CD4-positive, alpha-beta T cell treated with Interleukin-17A for 4 hours (primary cell): ENCODE data around the gene SELENOO.

ENCODE experiments used
- DNase-seq: peaks from one replicate; pipeline ENCODE4 v3.0.0-alpha.2; 2020; ENCODE audit warnings: mixed read lengths

The SELENOO gene

DNA sequence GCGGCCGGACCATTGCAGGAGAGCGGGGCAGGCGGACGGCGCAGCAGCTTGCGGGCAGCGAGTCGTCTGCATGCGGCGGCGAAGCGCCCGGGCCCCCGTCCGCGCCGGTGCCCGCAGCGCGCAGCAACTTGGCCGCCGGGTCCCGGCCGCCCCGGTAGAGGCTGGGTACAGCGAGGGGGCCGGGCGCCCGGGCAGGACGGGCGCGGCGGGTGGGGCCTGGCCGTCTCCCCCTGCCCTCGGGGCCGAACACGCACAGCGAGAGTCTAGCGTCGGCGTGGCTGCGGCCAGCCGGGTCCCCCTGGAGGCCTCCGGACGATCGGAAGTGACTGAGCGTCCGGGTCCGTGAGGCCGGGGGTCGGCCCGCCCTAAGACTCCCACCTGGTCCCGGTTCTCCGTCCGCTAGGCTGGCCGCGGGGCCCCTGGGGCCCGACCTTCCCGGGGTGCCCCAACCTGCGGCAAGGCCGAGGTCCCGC is 15.9 kb upstream of the SELENOO start:
- no peak for DNase-seq

DNA sequence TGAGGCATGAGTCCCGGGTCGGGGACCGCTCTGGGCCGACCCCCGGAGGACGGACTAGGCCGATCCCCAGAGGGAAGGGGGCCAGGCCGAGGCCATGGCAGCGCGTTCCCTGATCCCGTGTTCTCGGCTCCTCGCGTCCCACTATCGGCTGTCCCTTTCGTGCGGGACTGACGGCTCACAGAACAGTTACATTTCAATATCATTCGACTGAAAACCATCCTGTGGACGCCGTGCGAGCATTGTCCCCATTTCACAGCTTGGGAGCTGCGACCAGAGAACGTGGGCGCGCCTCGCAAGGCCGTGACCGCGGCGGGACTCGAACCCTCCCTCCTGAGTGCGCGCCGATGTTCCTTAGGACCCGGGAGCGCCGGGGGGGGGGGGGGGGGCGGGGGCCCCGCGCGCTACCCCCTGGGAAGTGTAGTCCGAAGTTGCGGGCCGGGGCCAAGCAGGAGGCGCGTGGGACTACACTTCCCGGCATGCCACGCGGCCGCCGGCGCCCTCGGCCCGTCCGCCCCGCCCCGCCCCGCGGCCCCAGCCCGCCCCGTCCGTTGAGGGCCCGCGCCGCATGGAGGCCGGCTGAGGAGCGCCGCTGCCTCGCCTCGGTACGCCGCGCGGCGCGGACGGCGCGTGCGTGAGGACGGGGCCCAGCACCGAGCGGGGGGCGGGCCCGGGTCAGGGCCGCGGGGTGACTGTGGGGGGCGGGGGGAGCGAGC is 15.3 kb upstream of the SELENOO start, which contains the start of gene TRABD:
Gene TRABD, plus strand, starts transcription at position 539 of the 713 bp plus-strand sequence. CDS start 7,148 bp downstream, outside the sequence.
- peak; percentile 95 for DNase-seq

DNA sequence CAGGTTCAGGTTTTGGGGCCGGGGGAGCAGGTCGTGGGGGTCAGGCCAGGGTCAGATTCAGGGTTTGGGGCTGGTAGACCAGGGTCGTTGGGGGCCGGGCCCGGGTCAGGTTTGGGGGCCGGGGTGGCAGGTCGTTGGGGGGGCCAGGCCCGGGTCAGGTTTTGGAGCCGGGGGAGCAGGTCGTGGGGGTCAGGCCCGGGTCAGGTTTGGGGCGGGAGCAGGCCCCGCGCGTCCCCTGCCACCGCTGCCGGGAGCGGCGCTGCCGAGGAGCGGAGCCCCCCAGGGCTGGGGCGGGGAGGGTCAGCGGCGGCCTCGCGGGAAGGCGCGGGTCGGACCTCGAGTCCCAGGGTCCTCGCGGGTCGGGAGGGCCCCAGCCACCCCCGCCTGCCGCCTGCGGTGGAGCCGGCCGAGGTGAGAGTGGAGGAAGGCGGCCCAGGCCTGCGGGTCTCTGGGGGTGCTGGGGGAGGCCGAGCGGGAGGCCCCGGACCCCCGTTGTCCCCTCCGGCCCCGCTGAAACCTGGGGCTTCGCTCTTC is 14.6 kb upstream of the SELENOO start:
- DNase-seq = peak; percentile 23

DNA sequence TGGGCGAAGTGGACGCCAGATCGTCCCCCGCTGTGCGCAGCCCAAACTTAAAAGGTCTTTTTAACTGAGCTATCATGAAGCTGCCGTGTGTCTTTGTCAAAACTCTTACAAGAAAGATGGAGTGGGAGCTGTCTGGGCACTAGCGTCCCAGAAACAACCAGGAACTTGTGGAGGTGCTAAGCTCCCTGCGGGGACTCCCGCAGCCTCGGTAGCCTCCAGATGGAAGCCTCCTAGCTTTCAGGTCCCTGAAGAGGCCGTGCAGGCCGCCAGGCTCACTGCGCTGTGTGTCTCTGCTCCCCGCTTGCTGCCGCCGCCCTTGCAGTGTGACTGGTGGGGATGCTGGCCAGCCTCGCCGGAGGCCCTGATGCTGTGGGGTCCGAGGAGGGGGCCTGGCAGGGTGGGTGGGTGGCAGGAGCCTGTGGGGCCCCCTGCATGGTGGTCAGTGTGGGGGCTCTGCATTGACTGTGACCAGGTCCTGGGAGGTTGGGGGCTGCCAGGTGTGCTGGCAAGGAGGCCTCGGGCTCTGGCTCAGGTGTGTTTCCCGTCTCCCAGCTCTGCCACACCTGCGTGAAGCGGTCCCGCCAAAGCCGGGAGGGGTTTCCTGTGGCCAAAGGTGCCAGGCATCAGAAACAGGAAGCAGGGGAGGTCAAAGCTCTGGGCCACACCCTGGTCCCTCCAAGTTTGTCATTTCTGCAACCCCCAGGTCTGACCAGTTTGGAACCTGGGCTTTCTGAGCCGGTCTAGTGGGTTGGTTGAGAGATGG is 13.9 kb upstream of the SELENOO start:
- peak; percentile 30 for DNase-seq

DNA sequence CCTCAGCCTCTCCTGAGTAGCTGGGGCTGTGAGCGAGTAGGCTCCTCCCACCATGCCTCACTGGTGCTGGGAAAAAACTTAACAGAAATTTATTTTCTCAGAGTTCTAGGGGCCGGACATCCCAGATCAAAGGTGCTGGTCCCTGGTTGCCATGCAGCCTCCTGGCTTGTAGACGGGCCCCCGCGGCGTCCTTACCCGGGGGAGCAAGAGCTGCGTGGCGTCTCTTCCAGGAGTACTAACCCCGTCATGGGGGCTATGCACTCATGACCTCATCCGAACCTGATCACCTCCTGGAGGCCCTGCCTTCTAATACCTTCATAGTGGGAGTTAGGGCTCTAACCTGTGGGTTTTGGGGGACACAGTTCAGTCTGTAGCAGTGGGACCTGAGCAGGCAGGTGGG is 12.5 kb upstream of the SELENOO start:
- DNase-seq = no peak

DNA sequence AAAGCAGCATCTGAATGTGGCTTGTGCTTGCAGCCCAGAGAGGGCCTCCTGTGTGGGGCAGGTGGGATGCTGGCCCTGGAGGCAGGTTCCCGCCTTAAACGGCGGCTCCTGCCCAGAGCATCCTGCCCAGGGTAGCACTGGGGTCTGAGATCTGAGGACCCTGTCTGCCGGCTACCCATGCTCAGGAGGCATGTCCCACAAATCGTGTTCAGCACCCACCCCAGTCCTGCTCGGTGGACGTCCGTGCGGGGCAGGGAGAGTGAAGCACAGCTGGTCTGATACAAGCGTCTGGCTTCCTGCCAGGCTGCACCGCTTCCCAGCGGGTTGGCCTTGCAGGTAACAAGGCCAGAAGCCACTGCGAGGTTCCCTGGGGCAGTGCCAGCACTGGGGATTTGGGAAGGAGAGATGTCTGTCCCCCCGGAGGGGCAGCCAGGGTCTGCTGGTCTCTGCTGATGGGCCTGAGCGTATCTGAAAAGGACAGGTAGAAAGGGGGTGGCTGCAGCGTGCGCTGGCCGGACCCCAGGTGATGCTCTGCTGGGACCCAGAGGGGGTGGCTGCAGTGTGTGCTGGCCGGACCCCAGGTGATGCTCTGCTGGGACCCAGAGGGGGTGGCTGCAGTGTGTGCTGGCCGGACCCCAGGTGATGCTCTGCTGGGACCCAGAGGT is 11.5 kb upstream of the SELENOO start:
- DNase-seq = peak; percentile 39

DNA sequence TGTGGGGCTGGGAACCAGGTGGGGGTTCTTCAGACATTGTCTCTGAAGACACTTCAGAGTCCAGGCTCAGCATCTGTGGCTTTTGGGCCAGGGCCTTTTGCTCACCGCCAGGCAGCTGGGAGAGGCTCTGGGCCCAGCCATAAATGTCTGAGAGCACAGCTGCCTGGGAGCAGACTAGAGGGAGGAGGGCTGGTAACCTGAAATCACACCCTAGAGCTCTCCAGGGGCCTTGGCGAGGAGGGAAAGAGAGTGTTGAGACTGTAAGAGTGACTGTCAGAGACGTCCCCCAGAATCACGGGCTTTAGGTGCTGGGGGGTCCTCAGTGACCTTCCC is 11.0 kb upstream of the SELENOO start:
- no peak for DNase-seq

DNA sequence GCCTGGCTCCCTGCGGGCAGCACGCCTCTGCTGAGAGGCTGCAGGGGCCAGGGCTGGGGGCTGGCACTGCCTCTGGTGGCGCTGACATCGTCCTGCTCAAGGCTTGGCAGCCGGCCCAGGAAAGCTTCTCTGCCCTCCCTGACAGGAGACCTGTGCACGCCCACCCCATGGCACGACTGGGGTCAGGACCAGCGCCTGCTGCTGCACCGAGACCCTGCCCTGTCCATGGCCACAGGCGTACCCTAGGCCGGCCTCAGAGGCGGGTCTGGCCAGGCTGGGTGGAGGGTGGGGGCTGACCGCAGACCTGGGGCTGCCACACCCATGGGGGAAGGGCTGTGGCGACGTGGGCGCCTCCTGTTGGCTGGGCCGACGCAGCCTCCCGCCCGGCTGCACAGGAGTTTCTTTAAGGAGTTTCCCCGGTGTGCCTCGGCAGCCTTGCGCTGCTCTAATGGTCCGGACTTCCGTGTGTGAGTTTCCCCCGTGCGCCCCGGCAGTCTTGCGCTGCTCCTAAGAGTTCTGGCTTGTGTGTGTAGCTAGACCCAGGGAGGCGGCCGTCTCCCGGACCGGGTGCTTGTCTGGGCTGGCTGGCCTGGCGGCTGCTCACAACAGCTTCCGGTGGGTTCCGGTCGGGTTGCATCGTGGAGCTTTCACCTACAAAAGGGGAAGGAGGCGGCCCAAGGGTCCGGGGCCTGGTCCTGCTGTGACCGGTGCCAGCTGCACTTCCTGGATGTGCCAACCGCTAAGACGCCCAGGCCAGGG is 10.4 kb upstream of the SELENOO start:
- peak; percentile 87 for DNase-seq

DNA sequence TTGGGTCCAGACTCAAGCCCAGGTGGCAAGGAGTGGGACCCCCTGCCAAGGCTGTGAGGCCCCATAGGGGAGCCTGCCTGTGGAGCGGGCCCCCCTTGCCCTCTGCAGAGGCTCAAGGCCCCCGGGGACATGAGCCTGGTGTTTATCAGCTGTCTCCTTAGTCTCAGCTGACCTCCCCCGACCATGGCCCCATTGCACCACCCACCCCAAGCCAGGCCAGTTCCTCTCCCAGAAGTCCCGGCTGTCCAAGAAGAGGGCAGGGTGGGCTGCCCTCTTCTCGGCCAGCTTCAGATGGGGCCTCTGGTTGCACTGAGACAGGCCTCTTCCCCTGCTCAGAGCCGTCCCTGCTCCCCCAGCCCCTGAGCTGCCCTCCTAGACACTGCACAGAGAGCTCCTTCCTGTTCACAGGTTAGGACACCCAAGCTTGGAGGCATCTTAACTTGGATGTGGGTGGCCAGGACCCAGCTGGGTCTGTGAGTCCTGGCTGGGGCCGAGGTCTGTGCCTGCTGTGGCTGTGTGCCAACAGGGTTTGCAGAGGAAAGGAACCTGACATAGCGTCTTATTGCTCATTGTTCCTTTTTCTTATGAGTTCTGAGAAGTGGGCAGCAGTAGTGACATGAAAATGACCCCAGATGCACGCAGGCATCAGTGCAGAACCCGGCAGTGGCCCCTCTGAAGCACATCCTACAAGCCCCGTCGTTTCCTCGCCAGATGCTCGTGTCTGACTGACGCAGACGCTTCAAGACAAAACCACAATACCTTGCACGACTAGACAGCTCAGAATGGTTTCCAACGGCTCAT is 9.7 kb upstream of the SELENOO start:
- peak; percentile 86 for DNase-seq

DNA sequence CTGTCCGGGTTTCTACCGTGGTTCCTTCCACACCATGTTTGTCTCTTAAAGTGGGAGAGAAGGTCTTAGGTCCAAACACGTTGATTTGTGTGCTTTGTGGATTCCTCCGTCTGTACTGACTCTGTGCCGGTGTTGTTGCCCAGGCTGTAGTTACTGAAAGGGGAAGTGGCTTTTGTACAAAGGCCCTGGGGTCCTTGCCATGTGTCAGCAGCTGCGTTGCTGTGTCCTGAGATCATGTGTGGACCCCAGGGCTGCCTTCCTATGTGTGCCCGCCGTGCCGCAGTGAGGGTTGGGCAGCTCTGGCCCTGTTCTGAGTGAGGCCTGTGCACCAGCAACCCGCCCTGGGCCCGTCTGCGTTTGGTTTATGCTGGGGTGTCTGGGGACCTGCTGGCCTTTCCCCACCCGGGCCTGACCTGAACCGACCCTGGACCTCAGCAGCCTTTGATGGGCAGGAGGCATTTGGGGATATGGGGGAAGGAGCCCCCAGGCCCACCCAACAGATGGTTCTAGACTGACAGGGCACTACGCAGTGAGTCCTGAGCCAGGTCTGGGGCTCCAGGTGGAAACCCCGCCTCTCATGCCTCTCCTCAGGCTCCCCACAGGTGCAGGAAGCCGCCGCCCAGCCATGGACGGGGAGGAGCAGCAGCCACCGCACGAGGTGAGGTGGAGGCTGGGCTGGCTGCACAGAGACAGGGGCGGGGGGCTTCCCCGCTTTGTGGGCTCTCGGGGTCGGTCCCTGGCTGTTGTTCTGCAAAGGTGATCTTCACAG is 8.2 kb upstream of the SELENOO start:
- peak; percentile 83 for DNase-seq

DNA sequence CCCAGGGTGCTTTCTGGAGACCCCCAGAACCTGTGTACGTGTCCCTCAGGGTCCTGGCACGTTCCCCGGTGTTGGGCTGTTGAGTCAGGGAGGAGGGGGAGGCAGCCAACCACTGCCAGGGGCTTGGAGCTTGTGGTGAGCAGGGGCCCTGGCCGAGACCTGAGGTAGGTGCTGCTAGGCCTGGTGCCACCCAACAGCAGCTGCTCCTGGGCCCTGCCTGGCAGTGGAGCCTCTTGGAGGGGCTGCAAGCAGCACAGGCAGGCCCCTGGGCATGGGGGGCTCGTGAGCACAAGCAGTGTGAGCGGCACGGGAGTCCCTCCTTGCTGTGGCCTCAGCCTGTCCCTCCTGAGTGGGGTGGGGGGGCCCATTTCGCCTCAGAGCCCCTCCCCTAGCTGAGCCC is 7.2 kb upstream of the SELENOO start:
- no peak for DNase-seq

DNA sequence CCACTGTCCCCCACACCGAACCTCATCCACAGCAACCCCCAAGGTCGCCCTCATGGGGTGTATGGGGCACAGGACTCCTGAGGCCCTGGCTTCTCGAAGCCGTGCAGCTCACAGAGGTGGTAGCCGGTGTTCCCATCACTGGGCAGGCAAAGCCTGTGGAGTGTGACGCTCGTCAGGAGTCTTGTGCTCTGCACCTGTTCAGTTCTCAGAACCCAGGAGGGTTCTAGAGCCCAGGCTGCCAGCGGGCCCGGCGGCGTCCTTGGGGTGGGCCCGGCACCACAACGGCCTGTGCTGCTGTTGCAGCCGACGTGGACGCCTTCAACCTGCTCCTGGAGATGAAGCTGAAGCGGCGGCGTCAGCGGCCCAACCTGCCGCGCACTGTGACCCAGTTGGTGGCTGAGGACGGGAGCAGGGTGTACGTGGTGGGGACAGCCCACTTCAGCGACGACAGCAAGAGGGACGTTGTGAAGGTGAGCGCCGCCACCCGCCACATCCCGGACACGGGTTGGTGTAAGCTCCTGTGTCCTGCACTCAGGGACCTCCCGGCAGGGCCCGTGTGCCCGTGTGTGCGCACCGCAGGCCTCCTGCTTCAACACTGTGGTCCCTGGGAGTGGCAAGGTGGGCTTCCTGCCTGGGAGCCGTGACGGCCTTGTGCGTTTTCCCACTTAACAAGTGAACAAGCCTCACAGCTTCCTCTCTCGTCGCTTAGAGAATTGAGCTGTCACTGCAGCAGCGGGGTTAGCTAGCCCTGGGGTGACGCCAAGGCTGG is 6.6 kb upstream of the SELENOO start:
- DNase-seq = no peak

DNA sequence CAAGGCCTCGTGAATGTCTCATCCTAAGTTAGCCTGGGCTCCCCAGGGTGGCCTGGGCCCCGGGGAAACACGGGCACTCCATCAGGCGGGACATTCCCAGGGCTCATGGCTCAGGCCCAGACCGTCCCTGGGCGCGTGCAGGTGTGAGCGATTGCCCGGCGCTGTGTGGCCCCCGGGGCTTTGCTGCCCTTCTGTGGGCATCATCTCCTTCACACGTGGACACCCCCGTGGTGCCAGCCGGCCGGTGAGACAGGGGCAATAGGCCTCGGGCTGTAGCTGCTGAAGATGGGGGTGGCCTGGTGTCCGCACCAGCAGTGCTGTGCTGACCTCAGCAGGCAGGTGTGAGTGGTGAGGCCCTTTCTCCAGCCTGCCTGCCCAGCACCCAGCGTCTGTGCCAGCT is 4.6 kb upstream of the SELENOO start:
- DNase-seq = no peak

DNA sequence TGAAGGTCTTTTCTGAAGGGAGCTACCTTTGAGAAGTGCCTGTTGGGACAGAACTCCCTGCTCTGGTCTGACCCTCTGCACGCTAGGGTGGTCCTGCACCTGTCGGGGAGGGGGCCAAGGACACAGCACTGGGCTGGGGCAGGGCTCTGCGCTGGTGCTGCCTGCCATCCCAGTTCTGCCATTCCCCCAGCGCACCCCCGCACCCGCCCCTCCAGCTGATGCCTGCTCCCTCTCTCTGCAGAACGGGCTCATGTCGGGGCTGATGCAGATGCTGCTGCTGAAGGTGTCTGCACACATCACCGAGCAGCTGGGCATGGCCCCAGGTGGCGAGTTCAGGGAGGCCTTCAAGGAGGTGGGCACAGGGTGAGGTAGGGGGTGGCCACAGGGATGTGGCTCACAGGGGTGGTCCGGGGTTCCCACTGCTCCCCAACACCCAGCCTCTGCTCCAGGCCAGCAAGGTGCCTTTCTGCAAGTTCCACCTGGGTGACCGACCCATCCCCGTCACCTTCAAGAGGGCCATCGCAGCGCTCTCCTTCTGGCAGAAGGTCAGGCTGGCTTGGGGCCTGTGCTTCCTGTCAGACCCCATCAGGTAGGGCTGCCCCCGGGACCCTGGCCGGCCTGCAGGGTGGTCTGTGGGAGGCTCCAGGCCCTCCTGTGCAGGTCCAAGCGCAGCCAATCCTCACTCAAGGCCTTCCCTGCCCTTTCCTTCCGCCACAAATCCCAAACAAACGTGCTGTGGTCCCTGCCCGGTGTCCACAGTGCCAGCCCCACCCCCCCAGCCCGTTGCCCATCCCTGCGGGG is 3.6 kb upstream of the SELENOO start:
- DNase-seq = no peak

DNA sequence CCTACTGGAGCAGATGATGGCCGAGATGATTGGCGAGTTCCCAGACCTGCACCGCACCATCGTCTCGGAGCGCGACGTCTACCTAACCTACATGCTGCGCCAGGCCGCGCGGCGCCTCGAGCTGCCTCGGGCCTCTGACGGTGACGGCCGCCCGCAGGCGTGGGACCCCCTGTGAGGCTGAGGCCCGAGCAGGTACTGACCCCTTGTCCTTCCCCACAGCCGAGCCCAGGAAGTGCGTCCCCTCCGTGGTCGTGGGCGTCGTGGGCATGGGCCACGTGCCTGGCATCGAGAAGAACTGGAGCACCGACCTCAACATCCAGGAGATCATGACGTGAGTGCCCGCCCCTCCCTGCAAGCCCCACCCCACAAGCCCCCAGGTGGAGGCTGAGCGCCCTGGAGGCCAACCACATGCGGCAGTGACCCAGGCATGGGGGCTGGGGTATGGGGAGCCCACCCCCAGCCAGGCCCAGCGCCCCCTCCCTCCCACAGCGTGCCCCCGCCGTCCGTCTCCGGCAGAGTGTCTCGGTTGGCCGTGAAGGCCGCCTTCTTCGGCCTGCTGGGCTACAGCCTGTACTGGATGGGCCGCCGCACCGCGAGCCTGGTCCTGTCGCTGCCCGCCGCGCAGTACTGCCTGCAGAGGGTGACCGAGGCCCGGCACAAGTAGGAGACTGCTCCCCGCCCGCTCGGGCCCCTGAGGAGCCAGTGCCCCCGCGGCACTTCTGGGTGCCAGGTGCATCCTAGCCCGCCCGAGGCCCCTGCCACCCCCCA is 2.8 kb upstream of the SELENOO start:
- DNase-seq = no peak

DNA sequence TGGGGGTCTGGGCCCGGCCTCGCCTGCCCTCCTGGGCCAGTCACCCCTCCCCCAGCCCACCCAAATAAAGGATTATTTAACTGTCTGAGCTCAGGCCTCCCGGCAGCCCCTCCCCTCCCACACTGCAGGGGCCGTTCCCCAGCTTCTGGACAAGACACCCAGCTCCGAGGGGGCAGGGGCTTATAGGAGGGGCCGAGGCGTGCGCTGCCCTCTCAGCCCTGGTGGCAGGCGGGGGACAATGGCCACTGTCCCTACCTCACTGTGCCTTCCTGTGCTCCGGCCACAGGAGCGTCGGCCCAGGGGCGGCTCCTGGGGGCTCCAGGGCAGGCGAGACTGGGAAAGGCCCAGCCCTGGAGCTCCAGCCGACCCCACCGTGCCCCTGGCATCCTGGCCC is 2.2 kb upstream of the SELENOO start:
- DNase-seq = no peak

DNA sequence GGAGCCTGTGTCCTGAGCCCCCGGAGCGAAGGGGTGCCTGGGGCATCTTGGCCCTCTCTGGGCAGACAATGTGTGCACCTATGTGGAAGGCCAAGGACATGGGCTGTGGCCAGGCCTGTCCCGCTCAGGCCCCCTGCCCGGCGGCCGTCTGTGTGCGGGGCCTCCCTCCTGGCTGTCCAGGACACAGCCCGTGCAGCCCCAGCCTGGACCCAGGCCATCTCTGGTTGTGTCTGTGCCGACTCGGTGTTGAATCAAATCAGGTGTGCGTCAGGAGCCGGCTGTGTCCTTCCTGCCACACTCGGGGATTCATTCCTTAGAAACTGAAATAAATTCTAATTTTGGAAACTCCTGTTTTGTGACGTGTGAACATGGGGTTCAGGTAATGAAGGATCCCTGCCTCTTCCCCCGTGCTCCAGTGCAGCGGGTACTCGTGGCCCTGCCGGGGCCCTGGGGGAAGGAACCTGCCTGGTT is 1.5 kb upstream of the SELENOO start:
- no peak for DNase-seq

DNA sequence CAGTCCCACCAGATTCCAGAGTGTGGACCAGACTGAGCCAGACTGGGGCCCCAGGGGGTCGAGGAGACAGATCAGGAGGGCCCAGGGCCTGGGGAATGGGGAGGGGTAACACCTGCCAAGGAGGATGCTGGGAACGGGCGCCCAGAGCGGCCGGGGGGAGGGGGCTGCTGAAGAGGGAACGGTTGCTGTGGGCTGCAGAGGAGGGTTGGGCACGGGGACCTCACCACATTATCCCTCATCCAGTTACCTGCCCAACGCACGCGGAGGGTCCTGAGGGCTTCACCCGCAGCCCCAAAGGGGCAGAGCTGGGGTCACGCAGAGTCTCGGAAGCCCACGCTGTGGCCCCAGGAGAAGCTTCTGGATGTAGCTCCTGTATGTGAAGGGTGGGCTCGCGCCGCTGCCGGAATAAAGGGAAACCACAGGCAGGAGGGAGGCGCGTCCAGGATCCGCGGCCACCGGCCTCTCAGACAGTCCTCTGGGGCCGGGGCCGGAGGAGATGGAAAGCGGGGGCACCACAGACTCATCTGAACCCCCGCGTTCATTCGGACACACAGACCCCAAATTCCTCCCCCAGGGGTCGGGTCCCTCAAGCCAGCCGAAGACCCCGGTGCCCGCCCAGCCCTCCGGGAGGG is 866 bp upstream of the SELENOO start:
- DNase-seq = peak; percentile 21
